Heart right ventricle (tissue), 16 donors: ENCODE results near the gene GMPPA. TPM values are rescaled to one million over a fixed set of nuclear protein-coding genes. Genes with fewer than 3 reads are reported as not detected.
A peak's percentile ranks its signal among the peaks of the same experiment; 100 is the strongest.

Experiments used
- ATAC-seq, 8 donors: fragments of 200-7000 bp; cut with Tn5 transposase; one replicate each; pipeline ENCODE4 v1.9.1; 2020; ENCODE audit warnings: mild to moderate bottlenecking in 8 of 8, moderate library complexity in 8 of 8, moderate number of reproducible peaks in 1 of 8
- DNase-seq, 2 donors: peaks; one replicate each; pipeline ENCODE4 v3.0.0-alpha.2; 2020
- H3K27ac ChIP-seq, 10 donors: fragments of 200-600 bp; sonication (generic) in 2 of 10; one replicate each; pipeline versions ENCODE4 v1.5.0 to v1.8.0; 2020 to 2022; ENCODE audit warnings: mild to moderate bottlenecking in 3 of 10
- H3K27me3 ChIP-seq, 7 donors: fragments of 200-600 bp; one replicate each; pipeline ENCODE4 v1.8.0; 2021 to 2022; ENCODE audit warnings: mild to moderate bottlenecking in 2 of 7
- H3K36me3 ChIP-seq, 9 donors: fragments of 200-600 bp; sonication (generic) in 1 of 9; one replicate each; pipeline versions ENCODE4 v1.5.0 to v1.8.0; 2020 to 2022; ENCODE audit warnings: mild to moderate bottlenecking in 2 of 9
- H3K4me1 ChIP-seq, 9 donors: fragments of 200-600 bp; sonication (generic) in 1 of 9; one replicate each; pipeline versions ENCODE4 v1.5.0 to v1.8.0; 2020 to 2022; ENCODE audit warnings: mild to moderate bottlenecking in 4 of 9
- H3K4me3 ChIP-seq, 10 donors: fragments of 200-600 bp; sonication (generic) in 2 of 10; one replicate each; pipeline versions ENCODE4 v1.5.0 to v1.8.0; 2020 to 2022; ENCODE audit warnings: mild to moderate bottlenecking in 7 of 10, moderate library complexity in 2 of 10
- H3K9me3 ChIP-seq, 11 donors: fragments of 200-600 bp in 10 of 11; sonication (generic) in 2 of 11; one replicate each; pipeline versions ENCODE4 v1.5.0 to v1.8.0; 2013 to 2022; ENCODE audit warnings: mild to moderate bottlenecking in 2 of 11, control low read depth in 1 of 11, moderate library complexity in 1 of 11
- CTCF ChIP-seq, 9 donors: fragments of 200-600 bp; sonication (generic) in 2 of 9; IDR thresholded peaks; one replicate each; pipeline versions ENCODE4 v1.5.0 to v1.8.0; 2021 to 2022; ENCODE audit warnings: antibody characterized with exemption in 9 of 9, mild to moderate bottlenecking in 5 of 9, moderate library complexity in 1 of 9
- WGBS, 2 donors: extraction: QIAGEN DNeasy Blood & Tissue Kit; methylation state at CpG; one replicate each; pipeline ENCODE4 v1.1.7; 2013; ENCODE audit warnings: inconsistent platforms in 1 of 2; 5-methylcytosine and 5-hydroxymethylcytosine counted together
- intact Hi-C, 10 donors: fragments of 100-400 bp; cut with DNase I; formaldehyde crosslinking; loops; one replicate each; pipeline versions ENCODE4 v1.11.1 to v1.14.2; 2022
- long read RNA-seq, 3 donors: library from polyadenylated mRNA; unstranded; transcript quantifications; one replicate each; pipeline ENCODE4 v2.0.0, GENCODE V29; 2020 to 2021
- polyA plus RNA-seq, 2 donors: library from polyadenylated mRNA; stranded (reverse); fragments of 200-250 nt; gene quantifications; one replicate each; pipeline ENCODE4 v1.2.3, GENCODE V29; 2013
- total RNA-seq, 10 donors: library from RNA; stranded (reverse); fragmentation: NEBNext Ultra II Directional in 3 of 10; extraction: Animal tissue kit (Norgen Biotek cat#: 25700) in 3 of 10; gene quantifications; one replicate each; pipeline versions ENCODE4 v1.2.1 to v1.2.4, GENCODE V29; 2021 to 2023
- donor health status: Arrhythmogenic right ventricular cardiomyopathy.
- donor health status: ischemic (EF 13 %, LVEDD 7.1; RV severe dilation, severe dysfunction).
- donor health status: healthy with polysubstance abuse.
- donor health status: DM: no; HTN: yes; CAD: no.
- donor health status: DM: no; HTN: no; CAD: no.
- donor health status: ischemic (EF 25% LVEDD 6.9; RV normal size, moderate dysfunction).
- donor health status: ischemic (EF 25% LVEDD 5.7; RV mildly dilated, moderate dysfunction).
- donor health status: healthy.
- donor health status: DM: yes; HTN: yes; CAD: no.
- donor health status: Ischemic cardiomyopathy.
- donor health status: ischemic (EF 35%, LVEDD 5.7; RV mildly dilated, moderate dysfunction).
- donor health status: nonischemic (EF 11% LVEDD 7.7; RV severe dilation, severe dysfunction).
- donor health status: DM: yes; HTN: yes; CAD: no.
- donor health status: PGD.
- donor health status: ischemic (EF 29% LVEDD 5.4; RV normal size, mild dysfunction).
- donor health status: nonischemic (EF 23%, LVEDD 6.1; RV moderate dilation, normal function).

Gene GMPPA
- 10 to 100 TPM; 15.8 to 29.4 (median 21.0) TPM for total RNA-seq
- 10 to 100 TPM; 28.2 to 48.6 TPM for polyA plus RNA-seq
- long read RNA-seq, donor 1, partial matches to known transcripts: 4 of 7 reads
- long read RNA-seq, donor 1, other reads (novel, unspliced or antisense): 1 of 7 reads
- long read RNA-seq, donor 2, transcript GMPPA-201 (13 exons, 1,544 nt): major isoform, 5 of 12 reads
- long read RNA-seq, donor 2, partial matches to known transcripts: 2 of 12 reads
- long read RNA-seq, donor 2, other reads (novel, unspliced or antisense): 4 of 12 reads
- long read RNA-seq, donor 3, transcript GMPPA-204 (13 exons, 1,501 nt): major isoform, 5 of 20 reads
- long read RNA-seq, donor 3, transcript GMPPA-201 (13 exons, 1,544 nt): major isoform, 5 of 20 reads
- long read RNA-seq, donor 3, partial matches to known transcripts: 2 of 20 reads
- long read RNA-seq, donor 3, other reads (novel, unspliced or antisense): 7 of 20 reads

- Histone ChIP-seq H3K36me3 (peaks cover 0 to 20% (median 2%) of the 10 kb centered on the region in 9 donors), H3K27me3 (peaks cover 0 to 43% (median 18%) of the 10 kb centered on the region in 7 donors), H3K27ac (peak within 1 kb of the TSS; percentile 91 to 100 (median 96)), H3K4me3 (peak within 1 kb of the TSS; percentile 52 to 88 (median 75)), H3K9me3 (no peaks in the 10 kb centered on the region), H3K4me1 (peaks cover 19 to 50% (median 37%) of the 10 kb centered on the region in 9 donors)
- ATAC-seq: peak; percentile 87 to 94 (median 90)
- intact Hi-C loops: loop anchor here in 3 of 10 donors (1.0 to 5.0 kb wide), 4 partner anchors 34 to 111 kb away; partner anchors contain the start of genes CHPF (in 1 of the 3) and DNPEP (in 1 of the 3)
- TF ChIP-seq CTCF (IDR thresholded peaks at IDR 0.05): peak in 3 of 9 donors; percentile 15 to 29 (median 25)
- WGBS, 2 donors: 0% methylated on average over 49 of the region's 49 CpGs
- peak; percentile 94 to 97 for DNase-seq
These were observed at the start of gene GMPPA for GRCh38 chr2:219498280-219499057. Gene GMPPA, plus strand, starts transcription at chr2:219498891. Its CDS starts 1,085 bp downstream, at chr2:219499976.

GRCh38 chr2:219449609-219450008 is 49.1 kb upstream of the GMPPA start:
- intact Hi-C loops: loop anchor here in 2 of 10 donors (5.0 to 10.0 kb wide), 2 partner anchors 45 to 47 kb away; no protein-coding TSS in a partner anchor
- ATAC-seq (no peak), DNase-seq (no peak)
- peaks cover 0 to 21% (median 0%) of the 10 kb centered on the region in 9 donors for H3K36me3 ChIP-seq
- 82 to 86% methylated on average over 5 of the region's 5 CpGs for WGBS, 2 donors
- no peak for TF ChIP-seq CTCF (IDR thresholded peaks at IDR 0.05)
- no peak overlapping the region for H3K4me3 ChIP-seq
- H3K27ac ChIP-seq: no peak overlapping the region
- H3K27me3 ChIP-seq: peaks cover 0 to 38% (median 22%) of the 10 kb centered on the region in 7 donors
- no peaks in the 10 kb centered on the region for H3K9me3 ChIP-seq
- peaks cover 18 to 76% (median 38%) of the 10 kb centered on the region in 9 donors for H3K4me1 ChIP-seq

- no peak for TF ChIP-seq CTCF (IDR thresholded peaks at IDR 0.05)
- ATAC-seq: peak; percentile 22 to 61 (median 44)
- H3K4me3 ChIP-seq: no peak overlapping the region
- H3K36me3 ChIP-seq: peaks cover 0 to 26% (median 0%) of the 10 kb centered on the region in 9 donors
- no peaks in the 10 kb centered on the region for H3K9me3 ChIP-seq
- H3K27ac ChIP-seq: peak overlapping the region; percentile 70 to 97 (median 85)
- 53 to 60% methylated on average over 17 to 18 of the region's 18 CpGs for WGBS, 2 donors
- peaks cover 0 to 36% (median 22%) of the 10 kb centered on the region in 7 donors for H3K27me3 ChIP-seq
- H3K4me1 ChIP-seq: peaks cover 14 to 57% (median 33%) of the 10 kb centered on the region in 9 donors
- intact Hi-C loops: loop anchor here in 2 of 10 donors (2.0 to 10.0 kb wide), 3 partner anchors 17 to 50 kb away; partner anchors contain the start of gene SPEG (in 1 of the 2)
- DNase-seq: peak; percentile 69 to 78
These were observed 46.9 kb upstream of the GMPPA start for GRCh38 chr2:219451661-219452360.
